Panc1 (cell line): Measurements from ENCODE around the gene BDH1.
"Not testable (repeated sequence)": the region's sequence is repeated elsewhere in the genome, so short reads cannot be mapped to it uniquely, and the experiment has no call there.

Experiments
- CTCF ChIP-seq: fragments of 450-650 bp; IDR thresholded peaks from 2 replicates; pipeline ENCODE4 v1.5.1; 2017; ENCODE audit warnings: mild to moderate bottlenecking
- POLR2AphosphoS5 ChIP-seq: IDR thresholded peaks from 2 replicates; pipeline ENCODE4 v1.6.1; 2012; ENCODE audit warnings: mild to moderate bottlenecking, low read depth, low read length, moderate library complexity
- REST ChIP-seq, 2 experiments: IDR thresholded peaks; 2 replicates each; pipeline ENCODE4 v1.6.1; 2011 to 2012; ENCODE audit warnings: low read depth in 2 of 2, control low read depth in 1 of 2, low read length in 1 of 2, mild to moderate bottlenecking in 1 of 2, moderate library complexity in 1 of 2; ENCODE audit not compliant: insufficient read depth in 1 of 2
- SIN3A ChIP-seq: IDR thresholded peaks from 2 replicates; pipeline ENCODE4 v1.6.1; 2012; ENCODE audit warnings: low read depth, mild to moderate bottlenecking, low read length, moderate library complexity, borderline replicate concordance; ENCODE audit not compliant: insufficient read depth
- TCF7L2 ChIP-seq: IDR thresholded peaks from 2 replicates; pipeline ENCODE4 v1.6.1; 2011; ENCODE audit warnings: mild to moderate bottlenecking, low read depth, low read length, inconsistent platforms

GRCh38 chr3:197601566-197601840 is 45.7 kb upstream of the BDH1 start:
- TF ChIP-seq CTCF; SIN3A; REST (IDR thresholded peaks at IDR 0.05; ENCODE audit: insufficient read depth in 1 of 2, low read depth in 2 of 2, low read length in 1 of 2); TCF7L2; POLR2AphosphoS5: not testable (repeated sequence)
